ENCODE measurements around the gene CDHR4. TPM values are rescaled to one million over a fixed set of nuclear protein-coding genes. Genes with fewer than 3 reads are reported as not detected.

Gene CDHR4
- total and polyA plus RNA-seq, 2 of the 8 experiments (the other 6 are each of a cell fraction or from before 2014, with no cell fraction given) = 0.50 to 0.60 TPM

DNA sequence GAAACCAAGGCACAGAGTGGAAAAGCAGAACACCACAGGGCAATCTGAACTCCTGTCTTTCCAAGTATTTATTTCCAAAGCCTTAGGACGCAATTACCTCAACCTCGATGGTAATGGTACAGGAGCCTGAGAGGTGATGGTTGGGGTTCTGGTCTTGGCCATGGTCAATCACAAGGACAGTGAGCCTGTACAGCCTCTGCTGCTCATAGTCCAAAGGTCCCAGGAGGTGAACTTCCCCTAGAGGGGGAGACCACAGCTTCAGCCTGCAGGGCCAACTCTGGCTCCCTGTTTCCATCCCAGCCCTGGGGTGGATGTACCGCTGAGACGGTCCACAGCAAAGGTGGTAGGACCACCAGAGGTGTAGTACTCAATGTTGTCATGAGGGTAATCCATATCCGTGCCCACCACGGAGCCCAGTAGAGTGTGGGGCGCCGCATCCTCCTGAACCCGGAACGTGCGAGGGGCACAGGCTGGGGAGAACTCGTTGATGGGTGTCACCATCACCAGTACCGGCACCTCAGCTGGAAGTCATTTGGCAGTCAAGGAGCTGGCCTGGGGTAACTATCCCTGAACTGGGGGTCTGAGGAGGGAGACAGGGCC, 6.1 kb downstream of the CDHR4 start (continued):
- TF ChIP-seq CHD7 (IDR thresholded peaks at IDR 0.05; ENCODE audit: insufficient replicate concordance, low read length) (no peak), MAX (IDR thresholded peaks at IDR 0.05) (no peak), ASH2L (IDR thresholded peaks at IDR 0.05; ENCODE audit: low read length) (no peak), TAF7 (optimal IDR thresholded peaks at IDR 0.05; ENCODE audit: borderline replicate concordance, low read depth, low read length) (no peak), BCL11A (IDR thresholded peaks at IDR 0.05; ENCODE audit: low read depth in 2 of 2, low read length in 2 of 2) (no peak), SIRT6 (IDR thresholded peaks at IDR 0.05; ENCODE audit: low read length) (no peak), KDM4A (IDR thresholded peaks at IDR 0.05; ENCODE audit: low read depth, low read length, severe bottlenecking) (no peak), YY1 (IDR thresholded peaks at IDR 0.05; ENCODE audit: low read depth, low read length) (no peak), SP1 (IDR thresholded peaks at IDR 0.05; ENCODE audit: low read depth, low read length) (no peak), CHD2 (IDR thresholded peaks at IDR 0.05; ENCODE audit: low read length) (no peak), RXRA (IDR thresholded peaks at IDR 0.05; ENCODE audit: insufficient read depth, low read depth, low read length) (no peak), RBBP5 (IDR thresholded peaks at IDR 0.05; ENCODE audit: borderline replicate concordance, low read depth, low read length) (no peak)
